K562 (cell line): ENCODE data around the gene USP32. TPM values are rescaled to one million over a fixed set of nuclear protein-coding genes. Genes with fewer than 3 reads are reported as not detected.
A peak's percentile ranks its signal among the peaks of the same experiment; 100 is the strongest.

ENCODE experiments used
- ARHGAP35 ChIP-seq: fragments of 450-650 bp; IDR thresholded peaks from 2 replicates; pipeline ENCODE4 v1.6.1; 2018; ENCODE audit not compliant: partially characterized antibody
- BCL6 ChIP-seq: fragments of 250-450 bp; sonication (Bioruptor Pico); IDR thresholded peaks from 2 replicates; pipeline ENCODE4 v1.4.0; 2020
- C11orf30 ChIP-seq: fragments of 450-650 bp; IDR thresholded peaks from 2 replicates; pipeline ENCODE4 v1.6.1; 2016; ENCODE audit warnings: low read depth, mild to moderate bottlenecking
- CHCHD3 ChIP-seq: fragments of 250-450 bp; sonication (Bioruptor Pico); IDR thresholded peaks from 2 replicates; pipeline ENCODE4 v2.1.2; 2022; ENCODE audit warnings: mild to moderate bottlenecking
- EGR1 ChIP-seq: fragments of 450-650 bp; conservative IDR thresholded peaks from 2 replicates; pipeline ENCODE4 v1.6.1; 2017; ENCODE audit warnings: mild to moderate bottlenecking
- ELF1 ChIP-seq: fragments of 200-800 bp; sonication (Bioruptor generic); IDR thresholded peaks from 2 replicates; pipeline ENCODE4 v1.6.1; 2016; ENCODE audit warnings: missing genetic modification characterization, missing compliant biosample characterization
- ELF4 ChIP-seq: fragments of 450-650 bp; formaldehyde crosslinking; IDR thresholded peaks from 2 replicates; pipeline ENCODE4 v1.4.0; 2022; ENCODE audit warnings: missing genetic modification characterization
- FOXJ2 ChIP-seq: fragments of 200-800 bp; sonication (Bioruptor generic); IDR thresholded peaks from 2 replicates; pipeline ENCODE4 v1.6.1; 2016; ENCODE audit warnings: missing genetic modification characterization, missing compliant biosample characterization
- FUS ChIP-seq: fragments of 200-400 bp; formaldehyde crosslinking; optimal IDR thresholded peaks from 2 replicates; pipeline ENCODE3; 2017; ENCODE audit warnings: low read depth, low read length
- HDAC6 ChIP-seq: IDR thresholded peaks from 2 replicates; pipeline ENCODE4 v1.6.1; 2012; ENCODE audit warnings: low read depth, mild to moderate bottlenecking, control low read depth, inconsistent platforms, low read length, moderate library complexity
- HES1 ChIP-seq: fragments of 450-650 bp; IDR thresholded peaks from 2 replicates; pipeline ENCODE4 v1.6.1; 2016; ENCODE audit warnings: low read depth, mild to moderate bottlenecking, moderate library complexity
- HIVEP1 ChIP-seq: fragments of 250-450 bp; sonication (Bioruptor Pico); IDR thresholded peaks from 2 replicates; pipeline ENCODE4 v1.4.0; 2020; ENCODE audit warnings: mild to moderate bottlenecking
- HNRNPUL1 ChIP-seq: fragments of 200-400 bp; formaldehyde crosslinking; IDR thresholded peaks from 2 replicates; pipeline ENCODE4 v1.6.1; 2017; ENCODE audit warnings: low read length
- MECOM ChIP-seq: fragments of 250-450 bp; sonication (Bioruptor Pico); IDR thresholded peaks from 2 replicates; pipeline ENCODE4 v1.8.0; 2022; ENCODE audit warnings: inconsistent platforms
- MEIS2 ChIP-seq: fragments of 450-650 bp; IDR thresholded peaks from 2 replicates; pipeline ENCODE4 v1.6.1; 2014; ENCODE audit warnings: mild to moderate bottlenecking; ENCODE audit not compliant: partially characterized antibody
- NR2C2 ChIP-seq, 2 experiments: fragments of 200-800 bp in 1 of 2; sonication (Bioruptor generic) in 1 of 2; sonication (generic) in 1 of 2; formaldehyde crosslinking in 1 of 2; IDR thresholded peaks; 2 replicates each; pipeline versions ENCODE4 v1.6.1 to v1.8.0; 2016 to 2022; ENCODE audit warnings: mild to moderate bottlenecking in 1 of 2, missing compliant biosample characterization in 1 of 2, missing genetic modification characterization in 1 of 2, missing genetic modification reagents in 1 of 2
- PRDM10 ChIP-seq: fragments of 450-650 bp; IDR thresholded peaks from 2 replicates; pipeline ENCODE4 v1.6.1; 2018; ENCODE audit not compliant: partially characterized antibody
- TBP ChIP-seq: optimal IDR thresholded peaks from 2 replicates; pipeline ENCODE3; 2011; ENCODE audit warnings: low read depth, low read length, improper control_type of control experiment
- TRIM25 ChIP-seq: fragments of 450-650 bp; IDR thresholded peaks from 2 replicates; pipeline ENCODE4 v1.7.0; 2016; ENCODE audit warnings: borderline replicate concordance
- ZEB2 ChIP-seq: fragments of 450-650 bp; IDR thresholded peaks from 2 replicates; pipeline ENCODE4 v1.6.1; 2016
- ZNF124 ChIP-seq: sonication (generic); formaldehyde crosslinking; IDR thresholded peaks from 2 replicates; pipeline ENCODE4 v1.8.1; 2022; ENCODE audit warnings: missing genetic modification reagents
- polyA plus RNA-seq, 8 experiments: library from polyadenylated mRNA; depleted of rRNA in 4 of 8; stranded (reverse) in 5 of 8; unstranded in 3 of 8; fragments of >200 nt; fragmentation: Nextera tagmentation in 2 of 8; fragmentation: Illumina TruSeq in 1 of 8; extraction: Ambion mirVana in 2 of 8; extraction: Trizol in 1 of 8; gene quantifications; 2 replicates each; pipeline versions ENCODE4 v1.2.1 to v1.2.3, GENCODE V29; 2011 to 2014; ENCODE audit warnings: inconsistent platforms in 1 of 8, missing spikeins in 1 of 8
- total RNA-seq, 7 experiments: library from RNA; depleted of rRNA in 6 of 7; stranded (reverse); fragments of >200 nt in 6 of 7; fragmentation: Illumina TruSeq in 2 of 7; extraction: Trizol in 2 of 7; gene quantifications; 2 replicates each; pipeline versions ENCODE4 v1.2.1 to v1.2.3, GENCODE V29; 2011 to 2021; ENCODE audit warnings: low replicate concordance in 1 of 7
- TF ChIP-seq, protein P1 (sequence below): sonication (generic); formaldehyde crosslinking; IDR thresholded peaks from 2 replicates; pipeline ENCODE4 v1.8.1; 2023; ENCODE audit warnings: mild to moderate bottlenecking, missing genetic modification reagents

Gene USP32
- total and polyA plus RNA-seq, 9 of the 15 experiments (the other 6 are each of a cell fraction or from before 2014, with no cell fraction given): 18.0 to 69.3 (median 47.1) TPM

DNA sequence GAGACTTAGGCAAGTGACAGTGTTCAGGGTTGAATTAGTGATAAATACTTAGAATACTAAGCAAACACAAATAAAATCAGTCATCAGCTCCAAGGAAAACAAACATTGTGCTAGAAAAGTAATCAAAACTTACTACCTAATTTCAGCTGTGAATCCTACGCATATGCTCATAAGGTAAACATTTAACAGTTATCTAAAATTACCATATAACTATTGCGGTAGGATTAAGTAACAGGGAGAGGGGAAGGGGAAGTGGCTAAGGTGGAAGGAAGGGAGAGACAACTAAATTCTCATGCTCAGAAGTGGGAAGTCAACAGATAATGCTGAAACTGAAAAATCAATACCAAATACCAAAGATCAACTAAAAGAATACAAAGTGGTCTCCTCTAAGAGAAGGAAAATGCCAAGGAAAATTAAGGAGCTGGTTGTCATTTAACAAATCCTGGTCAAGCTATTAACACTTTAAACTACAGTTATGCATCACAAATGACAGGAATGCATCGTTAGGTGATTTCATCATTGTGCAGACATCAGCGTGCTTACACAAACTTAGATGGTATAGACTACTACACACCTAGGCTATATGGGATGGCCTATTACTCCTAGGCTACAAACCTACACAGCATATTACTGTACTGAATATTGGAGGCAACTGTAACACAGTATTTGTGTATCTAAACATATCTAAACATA, 20.0 kb downstream of the USP32 start (continued):
- TF ChIP-seq PRDM10 (no peak), HES1 (peak; percentile 7; the same call in 1 of the 2 replicates), BCL6 (no peak), HDAC6 (no peak), FOXJ2 (tag) (no peak), HNRNPUL1 (no peak), CHCHD3 (no peak), ELF1 (tag) (no peak), TBP (no peak), ZNF124 (no peak), NR2C2 (CRISPR knock-in tag; IDR thresholded peaks at IDR 0.05) (no peak), NR2C2 (tag; IDR thresholded peaks at IDR 0.05) (no peak), TRIM25 (no peak), HIVEP1 (no peak), MECOM (CRISPR knock-in tag) (no peak), MEIS2 (peak; percentile 43), ZEB2 (no peak), ELF4 (no peak), FUS (no peak), C11orf30 (peak; percentile 25; the same call in 1 of the 2 replicates), ARHGAP35 (no peak), EGR1 (no peak)
- TF ChIP-seq, protein P1, sequence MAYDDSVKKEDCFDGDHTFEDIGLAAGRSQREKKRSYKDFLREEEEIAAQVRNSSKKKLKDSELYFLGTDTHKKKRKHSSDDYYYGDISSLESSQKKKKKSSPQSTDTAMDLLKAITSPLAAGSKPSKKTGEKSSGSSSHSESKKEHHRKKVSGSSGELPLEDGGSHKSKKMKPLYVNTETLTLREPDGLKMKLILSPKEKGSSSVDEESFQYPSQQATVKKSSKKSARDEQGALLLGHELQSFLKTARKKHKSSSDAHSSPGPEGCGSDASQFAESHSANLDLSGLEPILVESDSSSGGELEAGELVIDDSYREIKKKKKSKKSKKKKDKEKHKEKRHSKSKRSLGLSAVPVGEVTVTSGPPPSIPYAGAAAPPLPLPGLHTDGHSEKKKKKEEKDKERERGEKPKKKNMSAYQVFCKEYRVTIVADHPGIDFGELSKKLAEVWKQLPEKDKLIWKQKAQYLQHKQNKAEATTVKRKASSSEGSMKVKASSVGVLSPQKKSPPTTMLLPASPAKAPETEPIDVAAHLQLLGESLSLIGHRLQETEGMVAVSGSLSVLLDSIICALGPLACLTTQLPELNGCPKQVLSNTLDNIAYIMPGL: no peak
